OCI-LY7 (cell line): ENCODE data around the gene C1orf159. TPM values are rescaled to one million over a fixed set of nuclear protein-coding genes. Genes with fewer than 3 reads are reported as not detected.
"Not testable (repeated sequence)": the region's sequence is repeated elsewhere in the genome, so short reads cannot be mapped to it uniquely, and the experiment has no call there.

Experiments used
- BruUV-seq: library from RNA; stranded (reverse); fragments of 400-500 nt; replicated peaks from 2 replicates; lab custom pipeline; 2021; lab: Mats Ljungman, UMichigan
- CTCF ChIA-PET: fragments of 300-600 bp; sonication (Branson Sonifier 250); formaldehyde crosslinking; loops from one replicate; lab custom pipeline; 2022; ENCODE audit warnings: antibody characterized with exemption; ENCODE audit not compliant: unreplicated experiment; lab: Charles Lee
- POLR2A ChIA-PET: fragments of 300-600 bp; sonication (Branson Sonifier 250); formaldehyde crosslinking; loops from one replicate; lab custom pipeline; 2022; ENCODE audit warnings: antibody characterized with exemption; lab: Charles Lee
- DNase-seq: peaks from one replicate; pipeline ENCODE4 v3.0.0-alpha.2; 2015; ENCODE audit warnings: low spot score
- H2AFZ ChIP-seq: fragments of 200-600 bp; sonication (generic), shearing (Covaris generic); 2 replicates; pipeline ENCODE4 v1.6.1; 2014; ENCODE audit warnings: mild to moderate bottlenecking, antibody characterized with exemption, low read length, moderate library complexity
- H3K27ac ChIP-seq: fragments of 200-600 bp; sonication (generic); 2 replicates; pipeline ENCODE4 v1.5.1; 2014; ENCODE audit warnings: mixed run types, low read depth, mild to moderate bottlenecking, moderate library complexity, low read length, inconsistent platforms; ENCODE audit not compliant: poor library complexity, severe bottlenecking
- H3K36me3 ChIP-seq: fragments of 200-600 bp; sonication (generic); 2 replicates; pipeline ENCODE4 v1.6.1; 2014; ENCODE audit warnings: mild to moderate bottlenecking, antibody characterized with exemption, low read length, moderate library complexity, mixed read lengths; ENCODE audit not compliant: insufficient read depth
- H3K4me1 ChIP-seq: fragments of 200-600 bp; sonication (generic); 2 replicates; pipeline ENCODE4 v1.5.1; 2014; ENCODE audit warnings: mild to moderate bottlenecking, low read length; ENCODE audit not compliant: insufficient read depth, poor library complexity, severe bottlenecking
- H3K4me2 ChIP-seq: fragments of 200-600 bp; sonication (generic); 2 replicates; pipeline ENCODE4 v1.6.1; 2014; ENCODE audit warnings: mild to moderate bottlenecking, low read length
- H3K4me3 ChIP-seq: fragments of 200-600 bp; sonication (generic); 2 replicates; pipeline ENCODE4 v1.5.1; 2014; ENCODE audit warnings: mild to moderate bottlenecking, low read depth, low read length; ENCODE audit not compliant: poor library complexity, severe bottlenecking
- H3K79me2 ChIP-seq: fragments of 200-600 bp; sonication (generic); 2 replicates; pipeline ENCODE4 v1.6.1; 2016; ENCODE audit warnings: low read depth, mild to moderate bottlenecking, low read length, moderate library complexity, mixed read lengths; ENCODE audit not compliant: insufficient read depth
- H3K9me2 ChIP-seq: fragments of 200-600 bp; sonication (generic); 2 replicates; pipeline ENCODE4 v1.6.1; 2016; ENCODE audit warnings: mild to moderate bottlenecking, low read length, mixed read lengths; ENCODE audit not compliant: insufficient read depth
- H3K9me3 ChIP-seq: fragments of 200-600 bp; sonication (generic); 2 replicates; pipeline ENCODE4 v1.6.1; 2014; ENCODE audit warnings: mild to moderate bottlenecking, mixed run types, low read length, mixed read lengths
- H4K20me1 ChIP-seq: fragments of 200-600 bp; sonication (generic); 2 replicates; pipeline ENCODE4 v1.6.1; 2014; ENCODE audit warnings: mild to moderate bottlenecking, antibody characterized with exemption, low read length, moderate library complexity, mixed read lengths; ENCODE audit not compliant: insufficient read depth
- EZH2phosphoT487 ChIP-seq: fragments of 200-600 bp; sonication (generic); IDR thresholded peaks from 2 replicates; pipeline ENCODE4 v1.6.1; 2018; ENCODE audit warnings: low read depth, borderline replicate concordance, mild to moderate bottlenecking, mixed run types, antibody characterized with exemption, low read length, moderate library complexity, mixed read lengths
- intact Hi-C: fragments of 100-400 bp; cut with micrococcal nuclease; formaldehyde crosslinking; loops from one replicate; pipeline ENCODE4 v1.10.0; 2022; ENCODE audit not compliant: unreplicated experiment
- total RNA-seq, 2 experiments: library from RNA; depleted of rRNA in 1 of 2; stranded (reverse); fragments of >200 nt in 1 of 2; shearing (Covaris generic) in 1 of 2; gene quantifications; 2 replicates each; pipeline ENCODE4 v1.2.3, GENCODE V29; 2014 to 2022
- TF ChIP-seq, protein P1 (sequence below): fragments of 200-600 bp; sonication (generic); conservative IDR thresholded peaks from 2 replicates; pipeline ENCODE4 v1.5.1; 2014; ENCODE audit warnings: mild to moderate bottlenecking, antibody characterized with exemption, low read length, moderate library complexity, mixed read lengths

The C1orf159 gene
- total RNA-seq, 2 experiments from 2014 or later: 24.5 to 27.6 TPM

DNA sequence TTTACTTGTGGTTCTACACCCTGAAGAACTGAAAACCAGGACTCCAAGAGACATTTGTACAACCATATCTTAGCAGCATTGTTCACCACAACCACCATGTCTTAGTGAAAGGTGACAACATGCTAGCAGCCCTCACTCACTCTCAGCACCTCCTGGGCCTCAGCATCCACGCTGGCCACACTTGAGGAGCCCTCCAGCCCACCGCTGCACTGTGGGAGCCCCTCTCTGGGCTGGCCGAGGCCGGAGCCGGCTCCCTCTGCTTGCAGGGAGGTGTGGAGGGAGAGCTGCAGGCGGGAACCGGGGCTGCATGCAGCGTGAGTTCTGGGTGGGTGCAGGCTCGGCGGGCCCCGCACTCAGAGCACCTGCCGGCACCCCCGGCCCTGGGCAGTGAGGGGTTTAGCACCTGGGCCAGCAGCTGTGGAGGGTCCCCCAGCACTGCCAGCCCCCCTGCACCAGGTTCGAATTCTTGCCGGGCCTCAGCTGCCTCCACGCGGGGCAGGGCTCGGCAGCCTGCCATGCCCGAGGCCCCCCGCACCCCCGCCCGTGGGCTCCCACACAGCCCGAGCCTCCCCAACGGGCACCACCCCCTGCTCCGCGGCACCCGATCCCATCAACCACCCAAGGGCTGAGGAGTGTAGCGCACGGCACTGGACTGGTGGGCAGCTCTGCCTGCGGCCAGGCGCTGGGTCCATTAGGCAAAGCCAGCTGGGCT is 9.2 kb downstream of the C1orf159 start:
- no peak overlapping the region for H2AFZ ChIP-seq
- intact Hi-C loops: no loop called here
- H3K4me2 ChIP-seq: no peak overlapping the region
- no peak for DNase-seq
- no peaks in the 10 kb centered on the region for H3K9me2 ChIP-seq
- no peak for TF ChIP-seq EZH2phosphoT487
- TF ChIP-seq, protein P1, sequence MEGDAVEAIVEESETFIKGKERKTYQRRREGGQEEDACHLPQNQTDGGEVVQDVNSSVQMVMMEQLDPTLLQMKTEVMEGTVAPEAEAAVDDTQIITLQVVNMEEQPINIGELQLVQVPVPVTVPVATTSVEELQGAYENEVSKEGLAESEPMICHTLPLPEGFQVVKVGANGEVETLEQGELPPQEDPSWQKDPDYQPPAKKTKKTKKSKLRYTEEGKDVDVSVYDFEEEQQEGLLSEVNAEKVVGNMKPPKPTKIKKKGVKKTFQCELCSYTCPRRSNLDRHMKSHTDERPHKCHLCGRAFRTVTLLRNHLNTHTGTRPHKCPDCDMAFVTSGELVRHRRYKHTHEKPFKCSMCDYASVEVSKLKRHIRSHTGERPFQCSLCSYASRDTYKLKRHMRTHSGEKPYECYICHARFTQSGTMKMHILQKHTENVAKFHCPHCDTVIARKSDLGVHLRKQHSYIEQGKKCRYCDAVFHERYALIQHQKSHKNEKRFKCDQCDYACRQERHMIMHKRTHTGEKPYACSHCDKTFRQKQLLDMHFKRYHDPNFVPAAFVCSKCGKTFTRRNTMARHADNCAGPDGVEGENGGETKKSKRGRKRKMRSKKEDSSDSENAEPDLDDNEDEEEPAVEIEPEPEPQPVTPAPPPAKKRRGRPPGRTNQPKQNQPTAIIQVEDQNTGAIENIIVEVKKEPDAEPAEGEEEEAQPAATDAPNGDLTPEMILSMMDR: no peak
- BruUV-seq: no TSS peak
- no peaks in the 10 kb centered on the region for H3K9me3 ChIP-seq
- H3K36me3 ChIP-seq: 0 out of 2 replicates have a peak, but pooled peaks cover 4% of the 10 kb centered on the region
- no peak overlapping the region for H3K4me3 ChIP-seq
- H3K79me2 ChIP-seq: no peaks in the 10 kb centered on the region
- H4K20me1 ChIP-seq: no peaks in the 10 kb centered on the region
- no peaks in the 10 kb centered on the region for H3K4me1 ChIP-seq
- ChIA-PET POLR2A (no interaction called here), CTCF (no interaction called here)
- no peak overlapping the region for H3K27ac ChIP-seq

DNA sequence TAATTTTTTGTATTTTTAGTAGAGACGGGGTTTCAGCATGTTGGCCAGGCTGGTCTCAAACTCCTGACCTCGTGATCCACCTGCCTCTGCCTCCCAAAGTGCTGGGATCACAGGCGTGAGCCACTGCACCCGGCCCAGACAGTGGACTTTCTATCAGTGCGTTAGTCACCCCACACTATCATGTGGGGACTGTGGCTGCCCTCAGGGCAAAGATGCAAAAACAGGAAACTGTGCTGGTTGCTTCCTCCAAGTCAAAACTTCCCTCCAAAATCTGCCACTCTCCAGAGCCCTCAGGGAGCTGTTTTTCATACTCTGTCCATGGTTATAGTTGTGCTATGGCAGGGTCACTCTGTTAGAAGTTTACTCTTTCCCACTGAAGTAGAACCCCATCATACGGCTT is 11.7 kb downstream of the C1orf159 start:
- CTCF ChIA-PET, intact Hi-C loops, BruUV-seq, H3K79me2 ChIP-seq, H3K4me1 ChIP-seq, H3K9me2 ChIP-seq, H3K4me2 ChIP-seq, H3K9me3 ChIP-seq, H4K20me1 ChIP-seq, H3K27ac ChIP-seq, H3K4me3 ChIP-seq, H2AFZ ChIP-seq, H3K36me3 ChIP-seq, DNase-seq: not testable (repeated sequence)
- POLR2A ChIA-PET: interaction anchor here (0.8 kb wide), 1 partner anchor 9 kb away, joined by 3 read pairs; no protein-coding TSS in a partner anchor

DNA sequence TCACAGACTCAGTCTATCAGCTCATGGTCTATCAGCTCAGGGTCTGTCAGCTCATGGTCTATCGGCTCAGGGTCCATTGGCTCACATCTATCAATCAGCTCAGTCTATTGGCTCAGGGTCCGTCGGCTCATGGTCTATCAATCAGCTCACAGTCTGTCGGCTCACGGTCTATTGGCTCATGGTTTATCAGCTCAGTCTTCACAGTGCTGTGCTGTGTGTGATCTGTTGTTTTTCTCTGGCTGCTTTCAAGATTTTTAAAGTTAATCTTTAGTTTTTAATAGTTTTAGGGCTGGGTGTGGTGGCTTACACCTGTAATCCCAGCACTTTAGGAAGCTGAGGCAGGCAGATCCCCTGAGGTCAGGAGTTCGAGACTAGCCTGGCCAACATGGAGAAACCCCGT is 14.4 kb downstream of the C1orf159 start:
- Histone ChIP-seq H3K36me3 (no peaks in the 10 kb centered on the region), H3K79me2 (no peaks in the 10 kb centered on the region), H2AFZ (no peak overlapping the region), H3K27ac (no peak overlapping the region), H3K4me1 (no peaks in the 10 kb centered on the region), H3K4me3 (no peak overlapping the region), H3K9me2 (no peaks in the 10 kb centered on the region), H3K9me3 (0 out of 2 replicates have a peak, but pooled peaks cover 5% of the 10 kb centered on the region), H3K4me2 (no peak overlapping the region), H4K20me1 (no peaks in the 10 kb centered on the region)
- DNase-seq: no peak
- TF ChIP-seq, protein P1: no peak
- no peak for TF ChIP-seq EZH2phosphoT487
- intact Hi-C loops: no loop called here
- no TSS peak for BruUV-seq
- CTCF ChIA-PET: no interaction called here
- POLR2A ChIA-PET: no interaction called here
